NCI-H128 (cell line): ENCODE measurements around the gene CIBAR2.

Experiments
- DNase-seq: peaks from one replicate; lab custom pipeline; 2025; ENCODE audit not compliant: unreplicated experiment; lab: John Stamatoyannopoulos, UW

The CIBAR2 gene

DNA sequence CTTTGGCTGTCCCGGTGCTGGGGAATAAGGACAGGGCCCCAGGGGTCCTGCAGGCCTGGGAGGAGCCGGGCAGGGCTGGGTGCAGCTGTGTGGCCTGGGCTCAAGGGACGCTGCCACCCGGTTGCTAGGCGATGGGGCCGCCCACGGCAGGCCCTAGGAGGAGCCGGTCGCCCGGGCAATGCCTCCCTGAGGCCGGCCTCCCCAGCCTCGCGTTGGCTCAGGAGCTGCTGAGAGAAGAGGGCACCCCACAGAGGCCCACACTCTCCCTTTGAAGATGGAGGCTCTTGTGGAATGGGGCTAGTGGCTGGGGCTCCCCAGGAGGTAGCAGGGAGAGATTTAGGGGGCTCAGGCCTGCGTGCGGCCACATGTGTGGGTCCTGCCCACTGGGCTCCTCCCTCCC is at the start of gene CIBAR2:
CIBAR2 (minus strand) TSS at position 109 of the 400 bp plus-strand sequence. CDS start 120 bp downstream, outside the sequence.
- DNase-seq = no peak

DNA sequence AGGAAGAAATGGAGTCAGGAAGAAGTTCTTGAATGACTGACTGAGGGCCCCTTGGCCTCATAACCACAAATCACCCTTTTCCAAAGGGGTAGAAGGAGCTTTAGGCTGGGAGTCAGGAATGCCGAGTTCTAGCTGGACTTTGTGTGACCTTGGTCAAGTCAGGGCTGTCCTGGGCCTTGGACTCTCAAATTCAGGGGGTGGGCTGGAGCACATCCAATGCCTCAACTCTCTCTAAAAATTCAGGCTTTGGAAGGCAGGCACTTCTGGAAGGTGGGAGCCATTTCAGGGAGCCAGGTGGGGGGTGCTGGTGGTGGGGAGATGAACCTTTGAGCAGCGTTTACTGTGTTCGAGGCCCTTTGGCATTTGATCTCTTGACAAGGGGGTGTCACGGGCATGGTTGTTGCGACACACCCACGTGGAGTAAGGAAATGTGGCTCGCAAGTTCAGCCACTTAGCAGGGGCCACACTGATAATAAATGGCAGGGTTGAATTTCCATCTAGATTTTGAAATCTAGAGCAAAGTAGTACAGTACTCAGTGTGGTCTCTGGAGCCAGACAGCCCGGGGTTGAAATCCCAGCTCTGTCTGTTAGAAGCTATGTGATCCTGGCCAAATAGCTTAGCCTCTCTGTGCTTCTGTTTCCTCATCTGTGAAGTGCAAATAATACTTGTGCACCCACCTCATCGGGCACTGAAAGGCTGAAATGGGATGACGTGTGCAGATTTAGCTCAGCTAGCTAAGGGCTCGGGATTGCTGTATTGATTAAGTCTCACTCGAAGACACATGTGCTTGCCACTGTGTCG is 47.1 kb upstream of the CIBAR2 start:
- DNase-seq = no peak

GRCh38 chr16:85158743-85159178 is 46.5 kb upstream of the CIBAR2 start:
- DNase-seq = no peak

- no peak for DNase-seq
Measured at GRCh38 chr16:85157813-85158742, 45.8 kb upstream of the CIBAR2 start.

GRCh38 chr16:85157372-85157771 is 45.1 kb upstream of the CIBAR2 start:
- no peak for DNase-seq

GRCh38 chr16:85156869-85157268 is 44.6 kb upstream of the CIBAR2 start:
- no peak for DNase-seq

GRCh38 chr16:85156440-85156839 is 44.2 kb upstream of the CIBAR2 start:
- DNase-seq = no peak

GRCh38 chr16:85153656-85154091 is 41.4 kb upstream of the CIBAR2 start:
- no peak for DNase-seq

DNA sequence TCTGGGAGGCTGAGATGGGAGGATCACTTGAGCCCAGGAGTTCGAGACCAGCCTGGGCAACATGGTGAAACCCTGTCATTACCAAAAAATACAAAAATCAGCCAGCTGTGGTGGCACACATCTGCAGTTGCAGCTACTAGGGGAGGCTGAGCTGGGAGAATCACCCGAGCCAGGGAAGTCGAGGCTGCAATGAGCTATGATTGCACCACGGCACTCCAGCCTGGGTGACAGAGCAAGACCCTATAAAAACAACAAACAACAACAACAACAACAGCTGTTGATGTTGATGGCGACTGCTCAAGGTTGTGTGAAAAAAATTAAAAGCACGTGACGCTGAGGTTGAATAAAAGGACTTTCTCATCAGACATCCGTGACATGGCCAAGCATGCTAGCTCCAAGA is 40.8 kb upstream of the CIBAR2 start:
- DNase-seq = no peak

DNA sequence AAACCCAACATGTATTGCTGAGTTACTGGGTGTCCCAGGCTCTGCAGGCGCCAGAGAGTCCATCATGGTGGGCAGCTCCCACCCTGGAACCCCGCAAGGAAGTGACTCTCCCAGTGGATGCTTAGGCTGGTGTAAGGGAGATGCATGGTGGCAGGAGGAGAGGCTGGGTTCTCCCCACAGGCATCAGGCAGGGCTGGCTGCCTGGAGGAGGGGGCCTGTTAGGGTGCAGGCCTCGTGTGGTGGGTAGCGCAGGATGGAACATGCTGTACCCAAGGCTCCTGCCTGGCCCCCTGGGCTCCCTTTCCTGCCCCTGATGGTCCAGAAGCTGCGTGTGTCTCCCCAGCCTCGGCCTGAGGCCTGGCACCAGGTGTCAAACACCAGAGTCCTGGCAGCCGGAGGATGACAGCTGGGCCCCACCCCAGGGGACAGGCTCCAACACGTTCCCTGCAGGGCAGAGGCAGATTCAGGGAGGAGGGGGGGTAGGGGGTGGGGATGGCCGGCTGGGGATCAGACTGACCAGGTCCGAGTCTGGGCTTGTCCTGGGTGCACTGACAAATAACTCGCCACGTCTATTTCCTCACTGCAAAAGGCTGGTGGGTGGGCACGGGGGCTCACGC is 40.2 kb upstream of the CIBAR2 start:
- no peak for DNase-seq

- no peak for DNase-seq
Measured at GRCh38 chr16:85151603-85152413, 39.5 kb upstream of the CIBAR2 start.

DNA sequence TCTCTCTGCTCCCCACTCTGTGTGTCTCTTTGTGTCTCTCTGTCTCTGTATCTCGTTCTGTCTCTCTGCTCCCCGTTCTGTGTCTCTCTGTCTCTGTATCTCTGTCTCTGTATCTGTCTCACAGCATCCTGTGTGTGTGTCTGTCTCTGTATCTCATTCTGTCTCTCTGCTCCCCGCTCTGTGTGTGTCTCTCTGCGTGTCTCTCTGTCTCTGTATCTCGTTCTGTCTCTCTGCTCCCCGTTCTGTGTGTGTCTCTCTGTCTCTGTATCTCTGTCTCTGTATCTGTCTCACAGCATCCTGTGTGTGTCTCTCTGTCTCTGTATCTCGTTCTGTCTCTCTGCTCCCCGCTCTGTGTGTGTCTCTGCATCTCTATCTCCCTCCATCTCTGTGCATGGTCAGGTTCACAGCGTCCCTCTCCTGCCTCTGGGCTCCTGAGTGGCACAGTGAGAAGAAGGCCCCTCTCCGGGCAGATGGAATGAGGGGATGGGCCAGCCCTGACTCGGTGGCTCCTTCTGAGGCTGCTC is 38.9 kb upstream of the CIBAR2 start:
- DNase-seq = no peak

DNA sequence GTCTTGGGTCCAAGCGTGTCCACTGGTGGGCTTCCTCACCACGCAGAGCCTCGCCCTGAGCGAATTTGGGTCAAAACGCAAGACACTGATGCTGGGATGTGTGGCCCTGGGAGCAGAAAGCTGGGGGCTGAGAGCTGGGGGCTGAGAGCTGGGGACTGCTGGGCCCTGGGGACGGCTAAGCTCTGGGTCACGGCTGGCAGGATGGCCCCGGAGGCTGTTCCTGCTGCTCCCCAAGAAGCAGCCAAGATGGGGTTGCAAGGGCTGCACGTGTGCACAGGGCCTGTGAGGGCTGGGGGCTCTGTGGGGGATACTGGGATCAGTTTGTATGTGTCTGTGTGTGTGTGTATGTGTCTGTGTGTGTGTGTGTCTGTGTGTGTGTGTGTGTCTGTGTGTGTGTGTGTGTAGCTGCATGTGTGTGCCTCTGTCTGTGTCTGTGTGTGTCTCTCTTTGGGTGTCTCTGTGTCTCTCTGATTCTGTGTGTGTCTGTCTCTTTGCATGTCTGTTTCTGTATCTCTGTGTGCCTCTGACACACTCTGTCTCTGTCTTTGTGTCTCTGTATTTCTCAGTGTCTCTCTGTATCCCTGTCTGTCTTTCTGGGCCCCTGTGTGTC is 38.2 kb upstream of the CIBAR2 start:
- DNase-seq = no peak

DNA sequence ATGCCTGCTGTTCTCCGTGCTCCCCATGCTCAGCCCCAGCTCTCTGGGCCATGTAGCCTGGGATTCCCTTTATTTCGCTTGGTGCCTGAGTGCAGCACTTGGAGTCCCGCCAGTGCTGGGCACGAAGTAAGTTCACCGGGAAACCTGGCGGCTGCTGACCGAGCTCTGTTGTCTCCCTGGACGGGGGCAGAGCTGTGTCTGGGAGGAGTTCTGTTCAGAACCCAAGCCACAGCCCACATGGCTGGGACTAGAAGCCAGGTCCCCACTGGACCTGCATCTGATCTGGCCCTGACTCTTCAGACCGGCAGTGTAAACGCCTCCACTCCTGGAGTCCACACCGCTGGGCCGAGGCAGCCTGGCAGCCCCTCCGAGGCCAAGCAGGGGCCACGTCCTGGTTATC is 37.5 kb upstream of the CIBAR2 start:
- no peak for DNase-seq

DNA sequence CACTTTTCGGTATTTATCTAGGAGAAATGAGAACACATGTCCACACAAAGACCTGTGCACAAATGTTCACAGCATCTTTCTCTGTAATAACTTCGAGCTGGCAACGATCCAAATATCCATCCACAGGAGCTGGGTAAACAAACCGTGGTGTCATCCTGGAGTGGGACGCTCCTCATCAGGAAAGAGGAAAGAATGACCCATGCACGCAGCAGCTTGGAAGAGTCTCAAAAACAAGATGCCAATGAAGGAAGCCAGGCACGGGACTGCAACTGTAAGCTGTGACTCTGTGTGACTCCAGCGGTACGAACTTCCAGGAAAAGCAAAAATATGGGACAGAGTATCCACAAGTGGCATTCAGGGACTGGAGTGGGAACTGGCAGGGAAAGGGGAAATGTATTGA is 36.7 kb upstream of the CIBAR2 start:
- no peak for DNase-seq

GRCh38 chr16:85146922-85147651 is 34.8 kb upstream of the CIBAR2 start:
- no peak for DNase-seq

DNA sequence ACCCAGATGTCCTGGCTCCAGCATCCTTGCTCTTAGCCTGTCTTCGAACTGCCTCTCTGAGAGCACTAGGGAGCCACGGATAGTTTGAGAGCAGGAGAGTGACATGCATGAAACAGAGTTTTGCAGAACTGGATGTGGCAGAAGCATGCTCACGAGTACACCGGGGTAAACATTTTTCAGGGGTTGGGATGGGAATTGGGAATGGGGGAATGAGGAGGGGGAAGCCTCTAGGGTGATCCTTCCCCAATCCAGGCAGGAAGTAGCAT is 34.2 kb upstream of the CIBAR2 start:
- no peak for DNase-seq

GRCh38 chr16:85145734-85146531 is 33.7 kb upstream of the CIBAR2 start:
- no peak for DNase-seq

DNA sequence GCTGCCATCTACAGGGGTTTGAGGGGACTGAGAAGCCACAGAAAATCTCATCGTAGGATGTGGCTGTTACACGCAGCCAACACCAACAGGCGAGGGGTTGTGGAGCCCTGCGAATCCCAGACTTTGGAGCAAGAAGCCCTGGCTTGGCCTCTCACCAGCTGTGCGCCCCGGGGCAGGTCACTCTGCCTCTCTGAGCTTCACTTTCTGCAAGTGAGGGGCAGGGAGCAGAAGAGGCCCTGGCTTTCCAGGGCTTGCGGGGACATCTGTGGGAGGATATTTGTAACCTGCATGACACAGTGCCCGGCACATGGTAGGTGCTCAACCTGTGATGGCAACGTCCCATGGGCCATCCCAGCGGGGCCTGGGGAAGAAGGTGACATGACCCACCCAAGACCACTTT is 32.9 kb upstream of the CIBAR2 start:
- DNase-seq = no peak
